Measurements from ENCODE around the gene ZNG1A.

- TF ChIP-seq CTCF (IDR thresholded peaks at IDR 0.05) (no peak), EZH2 (IDR thresholded peaks at IDR 0.05; ENCODE audit: borderline replicate concordance, insufficient read depth, low read depth, low read length, poor library complexity, severe bottlenecking) (no peak)
Observed at GRCh38 chr9:219670-220365, 41.0 kb upstream of the ZNG1A start.
